Purkinje cell (primary cell): Measurements from ENCODE around the gene AFF2. TPM values are rescaled to one million over a fixed set of nuclear protein-coding genes. Genes with fewer than 3 reads are reported as not detected.

ENCODE experiments used
- polyA plus RNA-seq: library from polyadenylated mRNA; unstranded; fragments of >200 nt; fragmentation: Nextera tagmentation; gene quantifications from 2 replicates; pipeline ENCODE4 v1.2.1, GENCODE V29; 2014

The AFF2 gene
- polyA plus RNA-seq, result 5.5 and 6.3 TPM in 2 replicates

DNA sequence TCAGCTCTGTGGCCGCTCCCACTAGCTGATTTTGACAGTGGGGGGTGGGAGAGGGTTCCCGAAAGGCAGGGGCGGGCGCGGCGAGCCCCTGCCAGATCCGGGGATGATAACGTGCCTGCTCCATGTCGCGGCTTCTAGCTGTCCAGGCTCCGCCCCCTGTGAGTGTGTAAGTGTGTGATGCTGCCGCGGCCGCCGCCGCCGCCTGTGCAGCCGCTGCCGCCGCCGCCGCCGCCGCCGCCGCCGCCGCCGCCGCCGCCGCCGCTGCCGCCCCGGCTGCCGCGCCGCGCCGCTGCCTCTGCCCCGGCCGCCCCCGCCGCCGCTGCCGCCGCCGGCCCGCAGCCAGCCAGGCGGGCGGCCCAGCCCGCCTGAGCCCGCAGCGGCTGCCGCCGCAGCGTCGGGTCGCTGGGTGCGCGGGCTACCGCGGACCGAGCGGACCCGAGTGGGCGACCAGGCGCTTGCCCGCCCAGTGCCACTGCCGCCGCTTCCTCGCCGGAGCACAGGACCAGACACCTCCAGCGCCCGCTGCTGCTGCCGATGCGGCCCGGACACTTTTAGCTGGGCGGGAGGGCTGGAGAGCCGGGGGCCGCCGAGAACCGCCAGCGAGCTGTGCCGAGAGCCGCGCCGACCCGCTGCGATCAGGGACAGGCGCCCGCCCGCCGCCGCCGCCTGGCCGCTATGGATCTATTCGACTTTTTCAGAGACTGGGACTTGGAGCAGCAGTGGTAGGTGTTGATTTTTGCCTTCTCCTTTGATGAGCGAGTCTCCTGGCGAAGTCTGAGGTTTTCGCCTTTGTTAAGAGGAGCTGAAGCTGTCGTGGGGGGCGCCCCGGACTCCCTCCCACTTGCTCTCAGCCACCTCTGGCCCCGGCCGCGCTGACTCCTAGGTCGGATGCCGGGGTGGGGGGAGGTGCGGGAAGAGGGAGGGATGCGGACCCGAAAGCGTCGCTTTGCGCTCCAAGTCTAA is at the start of gene AFF2:
TSS of gene AFF2 (plus strand) at position 195 of the 963 bp plus-strand sequence. CDS start at position 676, 481 bp downstream.

